GM08714 (cell line): ENCODE measurements around the gene BCAS1.

Source experiments
- H3K4me3 ChIP-seq: fragments of 200-500 bp; sonication (Bioruptor generic); 2 replicates; pipeline ENCODE4 v1.5.1; 2014; ENCODE audit warnings: mild to moderate bottlenecking, low read length, inconsistent platforms
- ZNF274 ChIP-seq: IDR thresholded peaks from 2 replicates; pipeline ENCODE4 v1.6.1; 2012; ENCODE audit warnings: mild to moderate bottlenecking, low read depth, low read length

Gene BCAS1

GRCh38 chr20:53961527-53961926 is 108.9 kb downstream of the BCAS1 start:
- no peak for TF ChIP-seq ZNF274
- no peak overlapping the region for H3K4me3 ChIP-seq

- TF ChIP-seq ZNF274: no peak
- no peak overlapping the region for H3K4me3 ChIP-seq
Observed at GRCh38 chr20:53960579-53961272, 109.7 kb downstream of the BCAS1 start.

GRCh38 chr20:53959911-53960578 is 110.3 kb downstream of the BCAS1 start:
- no peak overlapping the region for H3K4me3 ChIP-seq
- no peak for TF ChIP-seq ZNF274

GRCh38 chr20:53958260-53958659 is 112.1 kb downstream of the BCAS1 start:
- TF ChIP-seq ZNF274: no peak
- H3K4me3 ChIP-seq: no peak overlapping the region

- H3K4me3 ChIP-seq: no peak overlapping the region
- TF ChIP-seq ZNF274: no peak
Observed at GRCh38 chr20:53957451-53958172, 112.8 kb downstream of the BCAS1 start.

GRCh38 chr20:53956013-53956715 is 114.2 kb downstream of the BCAS1 start:
- TF ChIP-seq ZNF274: no peak
- no peak overlapping the region for H3K4me3 ChIP-seq

GRCh38 chr20:53954723-53955658 is 115.4 kb downstream of the BCAS1 start:
- no peak for TF ChIP-seq ZNF274
- no peak overlapping the region for H3K4me3 ChIP-seq

GRCh38 chr20:53952528-53953096 is 117.8 kb downstream of the BCAS1 start:
- no peak overlapping the region for H3K4me3 ChIP-seq
- TF ChIP-seq ZNF274: no peak

- no peak for TF ChIP-seq ZNF274
- H3K4me3 ChIP-seq: no peak overlapping the region
Observed at GRCh38 chr20:53950578-53950977, 119.8 kb downstream of the BCAS1 start.

- TF ChIP-seq ZNF274: no peak
- no peak overlapping the region for H3K4me3 ChIP-seq
Observed at GRCh38 chr20:53950031-53950430, 120.4 kb downstream of the BCAS1 start.

GRCh38 chr20:53949319-53949839 is 121.0 kb downstream of the BCAS1 start:
- TF ChIP-seq ZNF274: no peak
- no peak overlapping the region for H3K4me3 ChIP-seq

- no peak for TF ChIP-seq ZNF274
Observed at GRCh38 chr20:53948383-53949318, 121.7 kb downstream of the BCAS1 start.

More at GRCh38 chr20:53948383-53949318, 121.7 kb downstream of the BCAS1 start:
- no peak overlapping the region for H3K4me3 ChIP-seq
